ENCODE data around the gene KRABD2.
"Not testable (repeated sequence)": the region's sequence is repeated elsewhere in the genome, so short reads cannot be mapped to it uniquely, and the experiment has no call there.

The KRABD2 gene

DNA sequence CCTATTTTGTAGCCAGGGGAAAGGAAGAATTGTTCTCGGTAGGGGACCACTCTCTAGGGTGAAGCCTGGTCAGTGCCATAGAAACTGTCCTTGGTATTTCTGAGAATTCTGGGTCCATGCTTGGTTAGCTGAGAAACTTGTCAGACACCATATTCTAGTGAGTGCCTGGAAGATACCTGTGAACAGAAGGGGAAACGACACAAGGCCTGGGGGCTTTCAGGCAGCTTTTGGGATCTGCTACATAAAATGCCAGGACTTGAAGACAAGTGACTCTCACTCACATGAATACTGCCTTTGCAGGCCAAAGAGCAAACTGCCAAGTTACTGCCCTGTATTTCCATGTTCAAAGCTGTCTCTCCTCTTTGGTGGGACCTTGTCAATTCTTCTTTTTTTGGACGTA is 18.6 kb downstream of the KRABD2 start:
- no peak for DNase-seq

DNA sequence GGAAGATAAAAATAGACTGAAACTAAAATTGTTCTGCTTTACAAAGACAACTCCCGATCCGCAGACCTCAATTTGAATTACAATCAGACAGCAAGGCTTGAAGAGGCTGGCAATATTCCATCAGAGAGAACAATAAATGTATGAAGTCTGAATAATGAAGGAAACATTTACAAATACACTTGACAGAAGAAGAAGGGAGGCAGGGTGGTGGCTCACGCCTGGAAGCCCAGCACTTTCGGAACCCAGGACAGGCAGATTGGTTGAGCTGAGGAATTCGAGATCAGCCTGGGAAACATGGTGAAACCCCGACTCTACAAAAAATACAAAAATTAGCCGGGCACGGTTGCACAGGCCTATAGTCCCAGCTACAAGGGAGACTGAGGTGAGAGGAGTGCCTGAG is 22.3 kb downstream of the KRABD2 start:
- no peak for DNase-seq

DNA sequence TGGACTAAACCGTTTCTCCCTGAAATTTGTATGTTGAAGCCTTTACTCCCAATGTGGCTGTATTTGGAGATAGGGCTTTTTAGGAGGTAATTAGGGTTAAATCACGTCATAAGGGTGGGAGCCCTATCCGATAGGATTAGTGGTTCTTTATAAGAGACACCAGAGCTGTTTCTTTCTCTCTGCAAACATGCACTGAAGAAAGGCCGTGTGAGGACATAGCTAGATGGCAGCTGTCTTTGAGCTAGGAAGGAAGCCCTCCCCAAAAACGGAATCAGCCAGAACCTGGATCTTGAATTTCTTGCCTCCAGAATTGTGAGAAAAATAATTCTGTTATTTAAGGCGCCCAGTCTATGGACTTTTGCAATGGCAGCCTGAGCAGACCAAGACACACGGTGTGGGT is 22.8 kb downstream of the KRABD2 start:
- no peak for DNase-seq

DNA sequence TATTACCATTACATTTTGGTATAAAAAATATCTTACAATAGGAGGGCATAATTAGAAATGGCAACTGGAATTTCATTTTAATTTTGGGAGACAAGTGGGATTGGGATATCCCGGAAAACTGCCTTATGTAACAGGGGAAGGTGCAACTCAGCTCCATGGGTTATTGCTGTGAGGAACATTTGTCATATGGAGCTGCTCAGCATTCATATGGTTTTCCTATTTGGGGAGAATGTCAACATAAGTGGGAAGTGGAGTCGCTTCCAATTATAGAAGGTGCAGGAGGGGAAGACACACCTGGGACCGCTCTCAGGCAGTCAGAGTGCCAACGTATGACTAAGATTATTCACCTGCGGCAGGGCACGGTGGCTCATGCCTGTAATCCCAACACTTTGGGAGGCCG is 26.2 kb downstream of the KRABD2 start:
- DNase-seq = no peak

DNA sequence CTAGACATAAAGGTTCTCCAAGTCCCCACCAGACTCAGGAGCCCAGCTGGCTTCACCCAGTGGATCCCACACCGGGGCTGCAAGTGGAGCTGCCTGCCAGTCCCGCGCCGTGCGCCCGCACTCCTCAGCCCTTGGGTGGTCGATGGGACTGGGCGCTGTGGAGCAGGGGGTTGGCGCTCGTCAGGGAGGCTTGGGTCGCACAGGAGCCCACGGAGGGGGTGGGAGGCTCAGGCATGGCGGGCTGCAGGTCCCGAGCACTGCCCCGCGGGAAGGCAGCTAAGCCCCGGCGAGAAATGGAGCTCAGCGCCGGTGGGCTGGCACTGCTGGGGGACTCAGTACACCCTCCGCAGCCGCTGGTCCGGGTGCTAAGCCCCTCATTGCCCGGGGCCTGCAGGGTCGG is 29.5 kb downstream of the KRABD2 start:
- not testable (repeated sequence) for DNase-seq

DNA sequence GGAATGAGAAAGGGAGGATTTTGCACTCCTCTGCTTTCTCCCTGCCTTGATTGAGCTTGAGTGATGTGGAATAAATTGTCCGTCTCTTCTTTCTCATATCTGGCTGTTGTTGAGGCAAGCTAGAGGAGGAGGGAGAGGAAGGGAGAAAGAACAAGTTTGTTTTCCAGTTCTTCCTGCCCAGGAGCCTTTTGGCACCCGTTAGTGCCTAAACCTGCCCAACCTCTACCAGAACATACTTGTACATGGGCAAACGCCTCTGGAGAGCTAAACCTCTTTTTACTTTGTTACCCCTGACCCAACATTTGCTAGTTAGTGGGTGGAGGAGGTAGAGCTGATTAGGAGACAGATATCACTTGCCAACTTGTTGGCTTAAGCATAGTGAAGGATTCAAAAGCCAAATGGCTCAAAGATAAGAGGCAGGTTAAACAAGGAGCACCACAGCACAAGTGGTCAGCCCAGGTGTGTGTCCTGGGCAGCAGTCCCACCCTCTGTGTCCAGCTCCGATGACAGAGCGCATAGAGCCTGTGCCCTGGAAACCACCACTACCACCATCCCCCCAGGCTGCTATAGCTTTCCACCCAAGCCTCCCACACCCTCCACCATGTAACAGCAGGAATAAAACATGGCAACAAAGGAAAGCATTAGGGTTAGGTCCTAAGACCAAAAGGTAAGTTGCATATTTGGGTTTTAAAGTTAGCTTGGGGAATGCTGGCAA is 30.4 kb downstream of the KRABD2 start:
- no peak for DNase-seq

DNA sequence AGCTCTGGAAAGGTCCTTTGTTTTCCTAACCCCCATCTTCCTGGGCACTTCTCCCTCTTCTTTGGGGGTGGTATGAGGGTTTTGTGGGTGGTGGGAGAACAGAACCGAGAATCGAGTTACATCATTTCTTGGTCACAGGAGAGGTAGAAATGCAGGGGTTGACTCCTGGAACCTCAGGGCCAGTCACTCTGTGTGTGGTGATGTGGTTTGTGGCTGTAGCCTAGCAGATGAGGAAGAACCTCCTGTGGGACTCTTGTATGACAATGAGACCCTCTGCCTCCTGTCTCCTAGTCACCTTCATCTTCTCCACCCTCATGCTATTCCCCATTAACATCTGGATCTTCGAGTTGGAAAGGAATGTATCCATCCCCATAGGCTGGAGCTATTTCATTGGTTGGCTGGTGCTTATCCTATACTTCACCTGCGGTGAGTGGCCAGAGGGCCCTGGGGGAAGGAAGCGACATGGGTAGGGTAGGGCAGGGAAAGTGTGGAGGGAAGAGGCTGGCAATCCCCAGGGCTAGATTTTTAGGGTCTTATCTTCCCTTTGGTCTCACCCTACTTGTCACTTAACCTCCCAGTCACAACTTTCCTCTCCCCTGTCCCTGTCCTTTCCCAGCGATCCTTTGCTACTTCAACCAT is 31.3 kb downstream of the KRABD2 start:
- no peak for DNase-seq

DNA sequence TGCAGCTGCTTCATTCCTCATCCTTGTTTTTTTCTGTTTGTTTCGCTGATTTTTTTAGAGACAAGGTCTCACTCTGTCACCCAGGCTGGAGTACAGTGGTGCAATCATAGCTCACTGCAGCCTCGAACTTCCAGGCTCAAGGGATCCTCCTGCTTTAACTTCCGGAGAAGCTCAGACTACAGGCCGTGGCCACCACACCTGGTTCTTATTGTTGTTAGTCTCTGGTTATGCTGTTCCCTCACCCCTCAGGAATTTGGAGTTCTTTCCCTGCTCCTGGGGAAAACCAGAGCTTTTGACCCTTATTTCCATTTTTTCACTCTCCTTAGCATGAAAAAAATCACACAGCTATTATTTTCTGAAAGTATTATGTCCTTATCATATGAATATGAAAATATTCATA is 35.0 kb downstream of the KRABD2 start:
- no peak for DNase-seq

DNA sequence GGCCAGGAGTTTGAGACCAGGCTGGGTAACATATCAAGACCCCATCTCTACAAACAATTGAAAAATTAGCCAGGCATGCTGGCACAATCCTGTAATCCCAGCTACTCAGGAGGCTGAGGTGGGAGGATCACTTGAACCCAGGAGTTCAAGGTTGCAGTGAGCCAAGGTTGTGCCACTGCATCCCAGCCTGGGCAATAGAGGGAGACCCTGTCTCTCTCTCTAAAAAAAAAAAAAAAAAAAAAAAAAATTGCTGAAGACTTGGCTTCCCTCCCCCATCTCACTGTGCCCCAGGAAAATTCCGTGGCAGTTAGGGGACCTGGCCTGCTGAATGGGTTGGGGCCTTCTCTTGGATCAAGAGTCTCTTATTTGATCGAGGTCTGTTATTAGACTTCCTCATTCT is 37.0 kb downstream of the KRABD2 start, which contains the start of gene ODF4:
ODF4 (plus strand) TSS at position 301 of the 400 bp plus-strand sequence. CDS start 212 bp downstream, outside the sequence.
- no peak for DNase-seq

DNA sequence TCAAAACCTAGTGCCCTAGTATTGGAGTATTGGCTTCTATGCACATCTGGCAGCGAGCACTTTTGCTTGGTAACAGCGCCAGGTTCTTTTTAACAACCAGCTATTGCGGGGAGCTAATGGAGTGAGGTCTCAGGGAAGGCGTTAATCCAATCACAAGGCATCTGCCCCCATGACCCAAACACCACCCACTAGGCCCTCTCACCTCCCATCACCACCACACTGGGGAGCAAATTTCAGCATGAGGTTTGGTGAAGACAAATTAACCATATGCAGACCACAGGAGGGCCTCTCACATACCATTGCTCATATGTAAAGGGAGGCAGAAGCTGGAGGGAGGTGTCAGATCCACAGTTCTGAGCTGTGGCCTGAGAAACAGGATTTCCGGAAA is 37.8 kb downstream of the KRABD2 start:
- DNase-seq = no peak

DNA sequence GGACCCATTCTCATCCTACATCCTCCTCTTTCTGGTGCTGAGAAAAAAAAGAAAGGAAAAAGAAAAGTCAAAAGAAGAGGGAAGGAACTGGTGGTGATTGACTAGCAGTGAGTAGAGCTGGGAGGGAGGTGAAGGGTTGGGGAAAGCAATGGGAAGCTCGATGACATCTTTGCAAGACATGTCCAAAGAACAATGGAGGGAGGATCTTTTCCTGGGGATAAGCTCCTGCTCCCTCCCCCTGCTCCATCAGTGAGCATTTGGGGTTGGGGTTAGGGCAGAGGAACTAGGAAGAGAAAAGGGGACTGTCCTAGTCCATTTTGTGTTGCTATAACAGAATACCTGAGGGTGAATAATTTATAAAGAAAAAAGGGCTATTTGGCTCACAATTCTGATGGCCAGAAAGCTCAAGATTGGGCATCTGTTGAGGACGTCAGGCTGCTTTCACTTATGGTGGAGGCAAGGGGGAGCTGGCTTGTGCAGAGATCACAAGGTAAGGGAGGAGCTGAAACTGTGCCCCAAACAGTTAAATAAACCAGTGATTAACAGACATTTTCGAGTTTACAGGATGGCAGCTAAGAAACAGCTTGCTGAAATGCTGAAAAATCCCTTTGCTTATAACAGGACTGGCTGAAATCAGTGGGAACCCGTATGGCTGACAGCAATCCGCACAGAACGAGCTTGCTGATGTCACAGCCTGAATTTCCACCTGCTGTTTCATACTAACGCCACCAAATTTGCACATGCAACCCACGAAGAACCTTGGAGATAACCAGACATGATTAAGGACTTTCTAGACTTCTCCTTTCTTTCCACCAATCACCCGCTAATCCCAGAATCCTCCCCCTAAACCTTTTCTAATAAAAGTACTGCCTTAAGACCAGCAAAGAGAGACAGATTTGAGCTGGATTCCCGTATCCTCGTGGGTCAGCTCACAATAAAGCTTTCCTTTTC is 38.4 kb downstream of the KRABD2 start:
- DNase-seq = no peak

DNA sequence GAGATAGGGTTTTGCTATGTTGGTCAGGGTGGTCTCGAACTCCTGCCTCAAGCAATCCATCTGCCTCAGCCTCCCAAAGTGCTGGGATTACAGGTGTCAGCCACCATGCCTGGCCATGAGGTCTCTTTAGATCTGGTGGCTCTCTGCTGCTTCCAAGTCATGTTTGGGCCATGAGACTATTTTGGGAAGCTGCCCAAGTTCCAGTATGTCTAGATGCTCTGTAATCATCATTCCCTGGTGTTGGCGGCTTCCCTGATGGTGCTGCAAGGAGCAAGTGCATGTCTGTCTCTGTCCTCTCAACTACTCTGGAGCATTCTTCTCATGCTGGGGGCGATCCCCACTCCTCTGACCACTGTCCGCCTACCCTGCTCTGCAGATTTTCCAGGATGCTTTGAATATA is 43.2 kb downstream of the KRABD2 start:
- no peak for DNase-seq

DNA sequence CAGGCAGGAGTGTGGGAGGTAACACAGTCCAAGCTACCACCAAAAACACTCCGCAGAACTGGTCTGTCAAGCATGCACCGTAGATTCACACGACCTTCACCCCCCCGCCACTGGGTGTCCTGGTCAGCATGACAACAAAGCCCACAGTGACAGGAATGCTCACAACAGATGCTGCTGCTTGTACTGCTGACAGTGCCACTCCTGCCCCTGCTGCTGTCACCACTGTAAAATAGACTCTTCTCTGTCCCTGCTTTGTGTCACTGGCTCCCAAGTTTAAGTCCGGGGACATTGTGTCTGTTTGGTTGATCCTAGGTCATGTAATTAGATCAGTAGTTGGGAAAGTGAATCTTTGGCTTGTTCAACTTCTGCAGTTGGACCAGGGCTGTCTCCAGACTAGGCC is 43.8 kb downstream of the KRABD2 start:
- DNase-seq = no peak

DNA sequence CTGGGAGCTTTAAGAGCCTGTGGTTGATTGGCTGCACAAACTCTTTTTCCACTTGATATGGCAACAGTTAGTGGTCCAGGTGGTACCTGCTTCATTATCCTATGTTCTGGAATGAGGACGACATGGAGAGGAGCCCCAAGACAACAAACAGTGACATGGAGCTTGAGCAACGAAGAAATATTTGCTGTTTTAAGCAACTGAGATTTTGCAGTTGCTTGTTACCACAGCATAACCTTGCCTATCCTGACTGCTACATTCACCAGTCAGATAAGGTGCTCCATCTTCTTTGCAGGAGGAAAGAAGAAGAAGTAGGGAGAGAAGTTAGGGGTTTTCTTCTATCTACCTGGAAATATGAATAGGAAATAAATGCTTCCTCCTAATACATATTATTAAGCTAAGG is 44.4 kb downstream of the KRABD2 start:
- no peak for DNase-seq

DNA sequence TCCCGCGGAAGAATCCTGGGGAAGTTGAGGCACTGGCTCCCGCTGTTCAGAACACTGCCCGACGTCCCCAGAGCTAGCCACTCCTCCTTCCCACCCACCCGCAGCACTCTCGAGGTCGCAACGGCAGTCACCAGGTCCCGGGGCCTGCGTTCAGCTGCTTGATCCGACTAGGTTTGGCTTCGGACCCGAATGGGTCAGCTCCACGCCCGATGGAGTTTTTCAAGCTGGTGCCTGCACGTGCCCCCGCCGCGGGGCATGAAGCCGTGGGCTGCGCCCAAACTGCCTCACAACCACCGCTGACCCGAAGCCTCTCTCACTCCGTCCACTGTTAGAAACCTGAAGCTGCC is 49.2 kb downstream of the KRABD2 start:
- no peak for DNase-seq

Data from NCI-H1105 (cell line).